PC-9 (cell line): ENCODE measurements around the gene TMEM18.

Experiments used
- CTCF ChIP-seq: fragments of 200-600 bp; sonication (generic); conservative IDR thresholded peaks from 2 replicates; pipeline ENCODE4 v1.6.1; 2017; ENCODE audit warnings: mixed run types, antibody characterized with exemption, mild to moderate bottlenecking, moderate library complexity
- EZH2 ChIP-seq: fragments of 200-600 bp; sonication (generic); IDR thresholded peaks from 2 replicates; pipeline ENCODE4 v1.8.0; 2017; ENCODE audit warnings: antibody characterized with exemption, low read depth

- TF ChIP-seq CTCF, result no peak
- no peak for TF ChIP-seq EZH2
These were observed 17.8 kb upstream of the TMEM18 start for GRCh38 chr2:694906-695510.
